Measurements from ENCODE around the gene LACRT.

LACRT gene

GRCh38 chr12:54598970-54599369, 35.7 kb downstream of the LACRT start:
- DNase-seq: no peak

- peak; percentile 61 for DNase-seq
Measured at GRCh38 chr12:54596526-54596946, 38.2 kb downstream of the LACRT start.

GRCh38 chr12:54595471-54595870, 39.2 kb downstream of the LACRT start:
- DNase-seq: no peak

- DNase-seq: no peak
Measured at GRCh38 chr12:54593725-54594124, 41.0 kb downstream of the LACRT start.

- no peak for DNase-seq
Measured at GRCh38 chr12:54593135-54593534, 41.6 kb downstream of the LACRT start.

- no peak for DNase-seq
Measured at GRCh38 chr12:54592316-54592715, 42.4 kb downstream of the LACRT start.

- no peak for DNase-seq
Measured at GRCh38 chr12:54590978-54591591, 43.6 kb downstream of the LACRT start.

GRCh38 chr12:54589964-54590363, 44.7 kb downstream of the LACRT start:
- DNase-seq: no peak

- no peak for DNase-seq
Measured at GRCh38 chr12:54588890-54589267, 45.8 kb downstream of the LACRT start.

GRCh38 chr12:54588110-54588889, 46.4 kb downstream of the LACRT start, which contains the start of gene PPP1R1A:
Gene PPP1R1A, minus strand, starts transcription at chr12:54588659. Its CDS starts 171 bp downstream, at chr12:54588488.
- DNase-seq: peak; percentile 51

GRCh38 chr12:54587315-54587873, 47.3 kb downstream of the LACRT start:
- DNase-seq: peak; percentile 66

- no peak for DNase-seq
Measured at GRCh38 chr12:54586620-54587019, 48.1 kb downstream of the LACRT start.

- DNase-seq: no peak
Measured at GRCh38 chr12:54585243-54585642, 49.5 kb downstream of the LACRT start.

- no peak for DNase-seq
Measured at GRCh38 chr12:54584128-54584527, 50.6 kb downstream of the LACRT start.

GRCh38 chr12:54583726-54584125, 51.0 kb downstream of the LACRT start:
- no peak for DNase-seq

GRCh38 chr12:54581412-54581811, 53.3 kb downstream of the LACRT start:
- DNase-seq: no peak
